HepG2 (cell line): Measurements from ENCODE around the gene TXNRD2. TPM values are rescaled to one million over a fixed set of nuclear protein-coding genes. Genes with fewer than 3 reads are reported as not detected.

ENCODE experiments used
- ATF5 ChIP-seq: sonication (generic); formaldehyde crosslinking; IDR thresholded peaks from 2 replicates; pipeline ENCODE4 v1.4.0; 2020; ENCODE audit warnings: mild to moderate bottlenecking, low read depth, missing genetic modification reagents
- DZIP1 ChIP-seq: sonication (generic); formaldehyde crosslinking; IDR thresholded peaks from 2 replicates; pipeline ENCODE4 v1.5.0; 2020; ENCODE audit warnings: mild to moderate bottlenecking, missing genetic modification reagents
- HMGXB4 ChIP-seq, 2 experiments: sonication (generic) in 1 of 2; formaldehyde crosslinking in 1 of 2; IDR thresholded peaks; 2 replicates each; pipeline versions ENCODE4 v1.4.0 to v1.6.1; 2018 to 2020; ENCODE audit warnings: missing genetic modification reagents in 2 of 2, borderline replicate concordance in 1 of 2, low read depth in 1 of 2, mild to moderate bottlenecking in 1 of 2, missing biosample characterization in 1 of 2
- NR2F2 ChIP-seq: IDR thresholded peaks from 2 replicates; pipeline ENCODE4 v1.6.1; 2012; ENCODE audit warnings: low read depth, inconsistent platforms, borderline replicate concordance
- PCBP2 ChIP-seq: fragments of 200-400 bp; formaldehyde crosslinking; optimal IDR thresholded peaks from 2 replicates; pipeline ENCODE3; 2018; ENCODE audit warnings: low read length, low read depth; ENCODE audit not compliant: poor library complexity, severe bottlenecking
- ZNF124 ChIP-seq: sonication (generic); formaldehyde crosslinking; IDR thresholded peaks from 2 replicates; pipeline ENCODE4 v1.4.0; 2020; ENCODE audit warnings: missing genetic modification reagents
- ZNF263 ChIP-seq: sonication (generic); formaldehyde crosslinking; IDR thresholded peaks from 2 replicates; pipeline ENCODE4 v1.4.0; 2020; ENCODE audit warnings: missing genetic modification reagents
- ZNF710 ChIP-seq: sonication (generic); formaldehyde crosslinking; IDR thresholded peaks from 2 replicates; pipeline ENCODE4 v1.5.0; 2020; ENCODE audit warnings: mild to moderate bottlenecking, missing genetic modification reagents, borderline replicate concordance
- ZNF740 ChIP-seq: sonication (generic); formaldehyde crosslinking; IDR thresholded peaks from 2 replicates; pipeline ENCODE4 v1.4.0; 2020; ENCODE audit warnings: missing genetic modification reagents
- ZNF878 ChIP-seq: sonication (generic); formaldehyde crosslinking; IDR thresholded peaks from 2 replicates; pipeline ENCODE4 v1.8.1; 2023; ENCODE audit warnings: mild to moderate bottlenecking, missing genetic modification reagents, moderate library complexity
- ZSCAN21 ChIP-seq: sonication (generic); formaldehyde crosslinking; IDR thresholded peaks from 2 replicates; pipeline ENCODE4 v1.8.0; 2022; ENCODE audit warnings: mild to moderate bottlenecking, missing genetic modification reagents, moderate library complexity, borderline replicate concordance
- polyA plus RNA-seq, 8 experiments: library from polyadenylated mRNA; depleted of rRNA in 3 of 8; stranded (reverse) in 7 of 8; unstranded in 1 of 8; fragments of >200 nt; fragmentation: Illumina TruSeq in 4 of 8; extraction: Trizol in 4 of 8; gene quantifications; 2 replicates each; pipeline versions ENCODE4 v1.2.1 to v1.2.3, GENCODE V29; 2011 to 2016; ENCODE audit warnings: low read depth in 4 of 8, missing spikeins in 1 of 8, mixed read lengths in 1 of 8; ENCODE audit not compliant: insufficient read depth in 1 of 8
- total RNA-seq, 5 experiments: library from RNA; depleted of rRNA; stranded (reverse); fragments of >200 nt; fragmentation: Illumina TruSeq; extraction: Trizol; gene quantifications; 2 replicates each; pipeline ENCODE4 v1.2.3, GENCODE V29; 2016; ENCODE audit warnings: low read depth in 1 of 5
- TF ChIP-seq, protein P1 (sequence below): sonication (generic); formaldehyde crosslinking; IDR thresholded peaks from 2 replicates; pipeline ENCODE4 v1.4.0; 2020; ENCODE audit warnings: mild to moderate bottlenecking, missing genetic modification reagents

TXNRD2 gene
- total and polyA plus RNA-seq, 2 of the 13 experiments (the other 11 are each of a cell fraction or from before 2014, with no cell fraction given) = 17.5 to 18.6 TPM

DNA sequence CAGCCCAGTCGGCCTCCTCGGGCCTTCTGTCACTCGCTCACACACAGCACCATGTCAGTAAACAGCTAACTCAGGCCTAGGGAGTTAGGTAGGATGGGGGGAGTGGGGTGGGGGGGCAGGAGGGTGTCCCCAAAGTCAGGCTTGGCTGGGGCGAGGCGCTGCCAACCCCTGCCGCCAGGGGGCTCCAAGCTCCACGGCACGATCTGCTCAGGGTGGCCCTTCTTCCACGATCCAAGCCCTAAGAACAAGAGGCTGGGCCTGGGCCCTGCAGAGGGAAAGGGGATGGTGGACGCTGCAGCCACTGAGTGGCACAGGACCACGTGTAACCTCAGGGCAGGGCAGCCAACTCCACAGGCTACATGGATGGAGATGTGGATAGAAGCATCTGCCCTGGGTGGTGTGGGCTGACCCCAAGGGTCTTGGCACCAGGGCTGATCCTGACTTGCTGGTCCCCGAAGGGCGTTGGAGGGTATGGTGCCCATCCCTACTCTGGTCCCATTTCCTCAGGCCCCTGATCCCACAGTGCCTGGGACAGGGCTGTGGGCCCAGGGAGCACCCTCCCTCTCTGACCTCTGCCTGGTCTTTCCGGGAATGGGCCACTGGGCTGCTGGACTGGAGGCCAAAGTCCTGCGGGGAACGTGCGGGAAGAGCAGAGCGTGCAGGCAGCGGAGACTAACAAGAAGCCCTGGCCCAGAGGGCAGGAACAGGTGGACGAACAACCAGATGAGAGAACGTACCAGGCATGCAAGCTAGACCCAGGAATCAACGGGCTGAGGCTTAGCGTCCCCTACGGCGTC lies 29.1 kb upstream of the TXNRD2 start (continued):
- TF ChIP-seq ZNF740 (CRISPR knock-in tag) = peak; percentile 92
- TF ChIP-seq ZNF124 (CRISPR knock-in tag) = peak; percentile 72; the same call in 1 of the 2 replicates
- TF ChIP-seq, protein P1, sequence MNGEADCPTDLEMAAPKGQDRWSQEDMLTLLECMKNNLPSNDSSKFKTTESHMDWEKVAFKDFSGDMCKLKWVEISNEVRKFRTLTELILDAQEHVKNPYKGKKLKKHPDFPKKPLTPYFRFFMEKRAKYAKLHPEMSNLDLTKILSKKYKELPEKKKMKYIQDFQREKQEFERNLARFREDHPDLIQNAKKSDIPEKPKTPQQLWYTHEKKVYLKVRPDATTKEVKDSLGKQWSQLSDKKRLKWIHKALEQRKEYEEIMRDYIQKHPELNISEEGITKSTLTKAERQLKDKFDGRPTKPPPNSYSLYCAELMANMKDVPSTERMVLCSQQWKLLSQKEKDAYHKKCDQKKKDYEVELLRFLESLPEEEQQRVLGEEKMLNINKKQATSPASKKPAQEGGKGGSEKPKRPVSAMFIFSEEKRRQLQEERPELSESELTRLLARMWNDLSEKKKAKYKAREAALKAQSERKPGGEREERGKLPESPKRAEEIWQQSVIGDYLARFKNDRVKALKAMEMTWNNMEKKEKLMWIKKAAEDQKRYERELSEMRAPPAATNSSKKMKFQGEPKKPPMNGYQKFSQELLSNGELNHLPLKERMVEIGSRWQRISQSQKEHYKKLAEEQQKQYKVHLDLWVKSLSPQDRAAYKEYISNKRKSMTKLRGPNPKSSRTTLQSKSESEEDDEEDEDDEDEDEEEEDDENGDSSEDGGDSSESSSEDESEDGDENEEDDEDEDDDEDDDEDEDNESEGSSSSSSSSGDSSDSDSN (CRISPR knock-in tag) = peak; percentile 61
- TF ChIP-seq NR2F2 = peak; percentile 70; the same call in 1 of the 2 replicates
- 0 out of 2 replicates have a peak, but pooled peaks have one; percentile 40 for TF ChIP-seq ZNF878 (CRISPR knock-in tag)
- TF ChIP-seq DZIP1 = 0 out of 2 replicates have a peak, but pooled peaks have one; percentile 19
- peak; percentile 97 for TF ChIP-seq ZNF263 (CRISPR knock-in tag)
- TF ChIP-seq PCBP2 = peak; percentile 75
- TF ChIP-seq ZNF710 (CRISPR knock-in tag) = peak; percentile 24; the same call in 1 of the 2 replicates
- TF ChIP-seq ATF5 (CRISPR knock-in tag) = no peak
- TF ChIP-seq HMGXB4 (CRISPR knock-in tag; IDR thresholded peaks at IDR 0.05; ENCODE audit: borderline replicate concordance in 1 of 2, low read depth in 1 of 2) = peak; percentile 39 to 69; a peak in 2 of 4 replicates
- TF ChIP-seq ZSCAN21 = peak; percentile 81; the same call in 1 of the 2 replicates
